ENCODE data around the gene ARHGAP8.

The ARHGAP8 gene

GRCh38 chr22:44837481-44837880 lies 85.1 kb downstream of the ARHGAP8 start:
- H3K4me1 ChIP-seq (ENCODE audit: insufficient read depth, low read length, poor library complexity, severe bottlenecking) = no peaks in the 10 kb centered on the region

GRCh38 chr22:44838316-44839016 lies 86.1 kb downstream of the ARHGAP8 start:
- no peaks in the 10 kb centered on the region for H3K4me1 ChIP-seq (ENCODE audit: insufficient read depth, low read length, poor library complexity, severe bottlenecking)
- H3K4me3 ChIP-seq (ENCODE audit: low read length, poor library complexity, severe bottlenecking) = no peak overlapping the region
- H3F3A ChIP-seq (ENCODE audit: low read depth) = no peaks in the 10 kb centered on the region
- no peak overlapping the region for H3K9ac ChIP-seq (ENCODE audit: low read depth, low read length, poor library complexity, severe bottlenecking)
- H3K9me3 ChIP-seq (ENCODE audit: insufficient read depth, low read depth, low read length) = no peaks in the 10 kb centered on the region
- H3K27me3 ChIP-seq (ENCODE audit: insufficient read depth, low read length, poor library complexity, severe bottlenecking) = no peaks in the 10 kb centered on the region
- no peaks in the 10 kb centered on the region for H3K9me2 ChIP-seq (replicated peaks; ENCODE audit: low read depth, low read length)
- H2AFZ ChIP-seq (ENCODE audit: low read length) = no peak overlapping the region
- H3K4me2 ChIP-seq (ENCODE audit: low read depth, low read length, poor library complexity, severe bottlenecking) = no peak overlapping the region
- no peak for TF ChIP-seq EZH2phosphoT487 (IDR thresholded peaks at IDR 0.05; ENCODE audit: borderline replicate concordance)
- TF ChIP-seq CTCF (conservative IDR thresholded peaks at IDR 0.05; ENCODE audit: low read length) = no peak
- no peaks in the 10 kb centered on the region for H3K36me3 ChIP-seq (ENCODE audit: insufficient read depth, low read length)
- no peaks in the 10 kb centered on the region for H4K20me1 ChIP-seq (ENCODE audit: insufficient read depth, low read length, poor library complexity, severe bottlenecking)
- H3K79me2 ChIP-seq (ENCODE audit: insufficient read depth, low read length) = no peaks in the 10 kb centered on the region

More at GRCh38 chr22:44837481-44837880, 85.1 kb downstream of the ARHGAP8 start:
- Histone ChIP-seq H3K4me3 (ENCODE audit: low read length, poor library complexity, severe bottlenecking) (no peak overlapping the region), H3F3A (ENCODE audit: low read depth) (no peaks in the 10 kb centered on the region), H2AFZ (ENCODE audit: low read length) (no peak overlapping the region), H3K9ac (ENCODE audit: low read depth, low read length, poor library complexity, severe bottlenecking) (no peak overlapping the region), H3K79me2 (ENCODE audit: insufficient read depth, low read length) (no peaks in the 10 kb centered on the region), H3K36me3 (ENCODE audit: insufficient read depth, low read length) (no peaks in the 10 kb centered on the region), H3K9me2 (replicated peaks; ENCODE audit: low read depth, low read length) (no peaks in the 10 kb centered on the region), H3K27me3 (ENCODE audit: insufficient read depth, low read length, poor library complexity, severe bottlenecking) (no peaks in the 10 kb centered on the region), H4K20me1 (ENCODE audit: insufficient read depth, low read length, poor library complexity, severe bottlenecking) (no peaks in the 10 kb centered on the region), H3K9me3 (ENCODE audit: insufficient read depth, low read depth, low read length) (no peaks in the 10 kb centered on the region), H3K4me2 (ENCODE audit: low read depth, low read length, poor library complexity, severe bottlenecking) (no peak overlapping the region)
- TF ChIP-seq CTCF (conservative IDR thresholded peaks at IDR 0.05; ENCODE audit: low read length) (no peak), EZH2phosphoT487 (IDR thresholded peaks at IDR 0.05; ENCODE audit: borderline replicate concordance) (no peak)

GRCh38 chr22:44839061-44839460 lies 86.7 kb downstream of the ARHGAP8 start:
- Histone ChIP-seq H3K79me2 (ENCODE audit: insufficient read depth, low read length) (no peaks in the 10 kb centered on the region), H3K9me2 (replicated peaks; ENCODE audit: low read depth, low read length) (no peaks in the 10 kb centered on the region), H3K9me3 (ENCODE audit: insufficient read depth, low read depth, low read length) (no peaks in the 10 kb centered on the region), H3F3A (ENCODE audit: low read depth) (no peaks in the 10 kb centered on the region), H3K36me3 (ENCODE audit: insufficient read depth, low read length) (no peaks in the 10 kb centered on the region), H4K20me1 (ENCODE audit: insufficient read depth, low read length, poor library complexity, severe bottlenecking) (no peaks in the 10 kb centered on the region), H3K27me3 (ENCODE audit: insufficient read depth, low read length, poor library complexity, severe bottlenecking) (no peaks in the 10 kb centered on the region), H3K4me3 (ENCODE audit: low read length, poor library complexity, severe bottlenecking) (no peak overlapping the region), H3K9ac (ENCODE audit: low read depth, low read length, poor library complexity, severe bottlenecking) (no peak overlapping the region), H3K4me2 (ENCODE audit: low read depth, low read length, poor library complexity, severe bottlenecking) (no peak overlapping the region), H3K4me1 (ENCODE audit: insufficient read depth, low read length, poor library complexity, severe bottlenecking) (no peaks in the 10 kb centered on the region), H2AFZ (ENCODE audit: low read length) (no peak overlapping the region)
- TF ChIP-seq EZH2phosphoT487 (IDR thresholded peaks at IDR 0.05; ENCODE audit: borderline replicate concordance) (no peak), CTCF (conservative IDR thresholded peaks at IDR 0.05; ENCODE audit: low read length) (no peak)

Data from Loucy (cell line).